ENCODE results near the gene PSMA4.
"Not testable (repeated sequence)": the region's sequence is repeated elsewhere in the genome, so short reads cannot be mapped to it uniquely, and the experiment has no call there.

Gene PSMA4

DNA sequence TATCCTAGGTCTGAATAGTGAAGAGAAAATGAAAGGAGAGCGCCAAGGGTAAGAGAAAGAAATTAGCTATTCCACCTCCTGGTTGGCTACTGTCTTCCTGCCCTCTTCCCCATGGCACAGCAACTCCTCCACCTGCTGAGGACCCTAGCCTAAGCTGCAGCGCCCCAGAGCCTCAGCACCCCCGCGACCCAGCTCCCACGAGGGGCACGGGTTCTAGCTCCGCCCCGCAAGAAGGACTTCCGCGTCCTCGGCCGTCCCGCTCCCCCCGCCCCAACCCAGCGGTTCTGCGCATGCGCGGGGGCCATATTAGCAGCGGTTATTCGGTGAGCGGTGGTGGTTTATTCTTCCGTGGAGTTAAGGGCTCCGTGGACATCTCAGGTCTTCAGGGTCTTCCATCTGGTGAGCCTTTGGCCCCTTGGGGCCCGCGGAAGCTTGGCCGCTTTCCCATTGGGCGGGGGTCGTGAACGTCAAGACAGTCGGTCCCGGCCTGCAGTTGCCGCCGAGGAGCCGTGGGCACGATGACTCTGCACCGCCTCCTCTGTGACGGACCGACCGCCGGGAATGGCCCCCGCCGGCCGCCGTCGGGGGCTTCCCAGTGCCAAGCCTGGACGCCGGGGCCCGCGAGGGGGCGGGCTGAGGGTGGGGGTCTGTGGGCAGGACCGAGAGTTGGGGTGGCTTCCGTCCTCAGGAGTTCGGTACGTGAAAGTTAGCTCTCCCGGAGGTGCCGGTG is at the start of gene PSMA4:
Gene PSMA4 (plus strand): TSS at position 304 of the 730 bp plus-strand sequence. CDS start 1,484 bp downstream, outside the sequence.
- peak; percentile 84 to 90 for DNase-seq

DNA sequence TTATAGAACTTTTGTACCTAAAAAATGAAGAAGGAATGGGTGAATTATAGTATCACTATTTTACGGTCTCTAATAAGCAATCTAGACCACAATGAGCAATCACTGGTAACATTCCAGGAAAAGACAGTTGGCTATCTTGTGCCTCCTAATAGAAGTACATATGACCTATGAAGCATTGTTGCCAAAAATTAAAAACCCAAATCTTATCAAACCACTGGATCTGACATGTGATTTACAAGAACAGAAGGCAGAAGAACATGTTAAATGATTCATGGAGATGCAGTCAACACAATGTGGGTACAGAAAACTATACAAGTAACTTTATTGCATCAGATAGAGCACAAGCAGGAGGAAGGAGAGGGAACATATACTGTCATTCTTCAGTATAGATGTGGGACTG is 47.4 kb upstream of the PSMA4 start:
- no peak for DNase-seq

DNA sequence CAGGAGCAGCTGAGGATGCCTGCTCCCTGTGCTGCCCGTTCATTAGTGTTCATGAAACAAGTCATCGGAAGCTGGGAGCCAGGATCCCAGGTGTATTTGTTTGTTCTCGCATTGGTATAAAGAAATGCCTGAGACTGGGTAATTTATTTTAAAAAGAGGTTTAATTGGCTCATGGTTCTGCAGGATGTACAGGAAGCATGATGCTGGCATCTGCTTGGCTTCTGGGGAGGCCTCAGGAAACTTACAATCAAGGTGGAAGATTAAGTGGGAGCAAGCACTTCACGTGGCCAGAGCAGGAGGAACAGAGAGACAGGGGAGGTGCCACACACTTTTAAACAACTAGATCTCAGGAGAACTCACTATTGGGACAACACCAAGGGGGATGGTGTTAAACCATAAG is 38.4 kb upstream of the PSMA4 start:
- no peak for DNase-seq

DNA sequence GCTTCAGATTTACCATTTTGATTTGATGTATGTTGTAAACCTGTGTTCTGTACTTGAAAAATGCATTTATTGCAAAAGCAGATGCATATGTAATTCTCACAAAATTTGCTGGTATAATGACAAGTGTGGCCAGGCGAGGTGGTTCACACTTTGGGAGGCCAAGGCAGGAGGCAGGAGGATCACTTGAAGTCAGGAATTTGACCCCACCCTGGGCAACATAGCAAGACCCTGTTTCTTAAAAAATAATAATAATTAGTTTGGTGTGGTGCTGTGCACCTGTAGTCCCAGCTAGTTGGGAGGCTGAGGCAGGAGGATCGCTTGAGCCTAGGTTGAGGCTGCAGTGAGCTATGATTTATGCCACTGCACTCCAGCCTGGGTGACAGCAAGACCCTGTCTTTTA is 37.6 kb upstream of the PSMA4 start:
- DNase-seq, result no peak

DNA sequence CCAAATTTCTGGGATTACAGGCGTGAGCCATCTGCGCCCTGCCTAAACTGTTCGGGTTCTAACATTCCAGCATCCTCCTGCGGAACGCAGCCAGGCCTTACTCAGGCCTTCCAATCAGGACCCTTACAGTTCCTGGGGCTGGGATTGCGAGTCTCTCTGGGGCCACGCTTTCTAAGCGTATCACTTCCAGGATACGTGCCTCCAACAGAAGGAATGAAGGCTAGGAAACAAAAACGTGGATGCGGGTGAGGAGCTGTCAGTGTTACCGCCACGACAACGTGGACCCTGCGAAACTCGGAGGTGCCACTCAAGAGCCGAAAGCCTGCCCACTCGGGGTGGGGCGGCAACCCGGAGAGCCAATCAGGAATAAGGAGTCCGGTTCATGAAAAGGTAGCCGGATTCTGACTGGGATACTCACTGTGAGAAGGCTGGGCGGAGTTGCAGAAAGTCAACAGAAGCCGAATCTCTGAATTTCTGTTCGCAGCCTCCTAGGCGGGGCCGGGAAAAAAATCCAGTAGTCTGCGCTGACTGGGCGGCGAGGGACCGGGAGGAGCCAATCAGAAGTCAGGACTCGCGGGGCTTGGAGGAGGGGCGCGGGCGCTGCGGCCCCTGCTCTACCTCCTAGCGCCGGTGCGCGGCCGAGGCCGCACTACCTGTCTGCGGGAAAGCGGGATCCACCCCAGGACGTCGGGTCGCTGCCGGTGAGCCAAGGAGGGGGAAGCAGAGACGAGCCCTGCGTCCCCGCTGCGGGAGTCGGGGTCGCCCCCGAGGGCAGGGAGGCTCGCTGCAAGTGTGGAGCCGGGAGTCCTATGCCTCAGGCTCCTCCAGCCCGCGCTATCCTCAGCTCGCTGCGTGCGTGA is 33.0 kb upstream of the PSMA4 start, which contains the start of gene HYKK:
Gene HYKK (plus strand): TSS at position 607 of the 860 bp plus-strand sequence. CDS start 5,512 bp downstream, outside the sequence.
- peak; percentile 98 for DNase-seq

DNA sequence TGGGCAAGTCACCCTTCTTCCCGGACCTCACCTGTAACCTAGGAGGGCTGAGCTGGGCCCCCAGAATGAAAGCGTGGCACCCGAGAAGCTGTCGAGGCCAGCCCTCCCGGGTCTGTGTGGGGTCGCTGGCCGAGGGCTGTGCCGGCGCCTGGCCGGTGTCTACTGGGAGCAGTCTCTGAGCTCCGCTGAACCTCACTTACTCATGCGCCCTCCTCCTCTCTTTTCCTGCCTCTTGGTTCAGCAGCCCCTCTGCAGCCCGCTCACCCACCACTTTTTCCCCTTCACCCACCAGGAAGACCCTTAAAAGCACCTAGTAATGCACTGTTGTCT is 32.4 kb upstream of the PSMA4 start:
- peak in 1 of 2 experiments; percentile 1 for DNase-seq

DNA sequence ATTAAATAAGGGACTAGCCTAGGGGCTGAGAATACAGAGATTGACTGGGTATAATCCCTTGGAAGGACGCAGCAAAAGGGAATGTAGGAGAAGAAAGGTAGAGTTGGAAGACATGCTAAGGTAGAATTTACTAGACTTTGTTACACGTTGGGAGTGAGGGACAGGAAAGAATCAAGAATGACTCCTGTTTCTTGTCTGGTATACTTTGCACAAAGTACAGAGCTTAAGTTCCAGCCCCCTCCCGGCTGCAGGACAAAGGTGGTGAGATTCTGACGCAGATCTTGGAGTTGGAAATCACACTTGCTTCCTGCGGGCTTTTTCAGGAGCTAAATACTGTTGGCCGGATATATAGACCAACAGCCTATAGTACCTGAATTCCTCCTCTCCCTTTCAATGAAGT is 32.0 kb upstream of the PSMA4 start:
- DNase-seq, result no peak

DNA sequence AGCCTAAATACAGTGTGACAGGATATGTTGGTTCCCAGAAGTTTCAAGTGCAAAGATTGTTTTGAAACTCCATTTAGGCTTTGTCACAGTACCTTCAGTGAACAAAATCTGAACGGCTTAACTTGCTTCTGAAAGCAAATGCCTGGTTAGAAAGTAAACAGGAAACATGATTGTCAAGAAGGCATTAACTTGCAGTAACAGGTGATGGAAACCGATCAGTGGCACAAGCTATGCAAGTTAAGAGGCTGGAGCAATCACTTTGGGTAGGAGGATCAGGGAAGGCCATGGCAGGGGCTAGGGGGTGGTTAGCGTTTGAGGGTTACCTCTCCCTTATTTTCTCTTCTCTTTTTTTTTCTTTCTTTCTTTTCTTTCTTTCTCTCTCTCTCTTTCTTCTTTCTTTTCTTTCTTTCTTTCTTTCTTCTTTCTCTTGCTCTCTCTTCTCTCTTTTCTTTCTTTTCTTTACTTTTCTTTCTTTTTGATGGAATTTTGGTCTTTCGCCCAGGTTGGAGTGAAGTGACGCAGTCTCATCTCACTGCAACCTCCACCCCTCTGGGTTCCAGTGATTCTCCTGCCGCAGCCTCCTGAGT is 30.4 kb upstream of the PSMA4 start:
- no peak for DNase-seq

DNA sequence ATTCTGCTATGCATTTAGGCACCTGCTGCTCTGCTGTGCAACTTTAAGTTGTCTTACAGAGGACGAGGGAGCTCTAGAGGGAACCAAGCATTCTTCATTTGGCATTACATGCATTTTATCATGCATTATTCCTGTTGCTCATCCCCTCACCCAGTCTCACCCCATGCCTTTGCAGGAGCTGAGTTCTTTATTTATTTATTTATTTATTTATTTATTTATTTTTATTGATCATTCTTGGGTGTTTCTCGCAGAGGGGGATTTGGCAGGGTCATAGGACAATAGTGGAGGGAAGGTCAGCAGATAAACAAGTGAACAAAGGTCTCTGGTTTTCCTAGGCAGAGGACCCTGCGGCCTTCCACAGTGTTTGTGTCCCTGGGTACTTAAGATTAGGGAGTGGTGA is 20.2 kb upstream of the PSMA4 start:
- not testable (repeated sequence) for DNase-seq

DNA sequence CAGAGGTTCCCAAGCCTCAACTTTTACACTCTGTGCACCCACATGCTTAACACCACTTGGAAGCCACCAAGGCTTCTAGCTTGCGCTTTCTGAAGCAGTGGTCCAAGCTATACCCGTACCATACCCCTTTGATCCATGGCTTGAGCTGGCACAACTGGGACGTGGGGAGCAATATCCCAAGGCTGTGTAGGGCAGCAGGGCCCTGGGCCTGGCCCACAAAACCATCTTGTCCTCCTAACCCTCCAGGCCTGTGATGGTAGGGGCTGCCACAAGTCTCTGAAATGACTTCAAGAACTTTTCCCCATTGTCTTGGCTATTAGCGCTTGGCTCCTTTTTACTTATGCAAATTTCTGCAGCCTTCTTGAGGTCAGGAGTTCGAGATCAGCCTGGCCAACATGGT is 16.0 kb upstream of the PSMA4 start:
- DNase-seq, result no peak

DNA sequence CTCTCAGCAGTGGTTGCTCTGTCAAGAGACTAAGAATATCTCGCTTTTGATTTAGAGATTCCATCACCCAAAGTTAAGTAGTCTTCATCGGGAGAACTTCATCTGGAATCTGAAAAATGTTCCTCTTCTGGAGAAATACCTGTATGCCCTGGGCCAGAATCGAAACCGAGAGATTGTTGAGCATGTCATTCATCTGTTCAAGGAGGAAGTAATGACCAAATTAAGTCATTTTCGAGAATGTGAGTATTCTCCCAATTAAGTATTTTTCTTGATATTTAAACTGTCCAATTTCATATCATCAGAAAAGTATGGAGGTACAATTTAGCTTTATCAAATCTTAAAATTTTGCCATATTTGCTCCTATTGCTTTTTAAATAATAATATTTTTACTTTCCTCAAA is 12.9 kb upstream of the PSMA4 start:
- DNase-seq, result no peak

DNA sequence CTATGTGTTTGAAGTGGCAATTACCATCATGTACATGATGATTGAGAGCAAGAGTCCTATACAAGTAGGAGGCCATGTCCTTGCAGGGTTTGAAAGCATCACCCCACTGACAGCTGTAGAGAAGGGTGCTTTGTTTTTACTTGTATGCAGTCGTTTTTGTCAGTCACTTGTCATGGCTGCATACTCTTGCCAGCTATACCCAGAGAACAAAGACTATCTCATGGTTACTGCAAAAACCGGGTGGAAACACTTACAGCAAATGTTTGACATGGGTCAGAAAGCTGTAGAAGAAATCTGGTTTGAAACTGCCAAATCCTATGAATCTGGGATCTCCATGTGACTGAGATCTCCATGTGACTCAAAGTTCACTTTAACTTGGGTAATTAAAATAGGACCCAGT is 6.9 kb upstream of the PSMA4 start:
- no peak for DNase-seq

DNA sequence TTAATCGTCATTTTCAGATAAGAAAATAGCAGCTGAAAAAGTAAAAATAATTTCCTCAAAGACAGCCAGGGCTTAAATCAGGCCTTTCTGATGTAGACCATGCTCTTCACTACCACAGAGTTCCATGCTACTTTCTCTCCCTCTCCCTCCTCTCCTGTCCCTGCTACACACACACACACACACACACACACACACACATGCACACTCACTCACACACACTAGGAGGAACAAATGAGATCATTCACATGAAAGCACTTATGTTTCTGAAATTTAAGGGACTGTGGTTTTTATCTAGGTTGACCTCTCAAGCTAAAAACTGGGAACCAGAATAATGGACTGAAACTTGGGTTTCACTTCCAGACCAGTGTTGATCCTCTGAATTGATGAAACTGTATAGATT is 4.1 kb upstream of the PSMA4 start:
- no peak for DNase-seq

DNA sequence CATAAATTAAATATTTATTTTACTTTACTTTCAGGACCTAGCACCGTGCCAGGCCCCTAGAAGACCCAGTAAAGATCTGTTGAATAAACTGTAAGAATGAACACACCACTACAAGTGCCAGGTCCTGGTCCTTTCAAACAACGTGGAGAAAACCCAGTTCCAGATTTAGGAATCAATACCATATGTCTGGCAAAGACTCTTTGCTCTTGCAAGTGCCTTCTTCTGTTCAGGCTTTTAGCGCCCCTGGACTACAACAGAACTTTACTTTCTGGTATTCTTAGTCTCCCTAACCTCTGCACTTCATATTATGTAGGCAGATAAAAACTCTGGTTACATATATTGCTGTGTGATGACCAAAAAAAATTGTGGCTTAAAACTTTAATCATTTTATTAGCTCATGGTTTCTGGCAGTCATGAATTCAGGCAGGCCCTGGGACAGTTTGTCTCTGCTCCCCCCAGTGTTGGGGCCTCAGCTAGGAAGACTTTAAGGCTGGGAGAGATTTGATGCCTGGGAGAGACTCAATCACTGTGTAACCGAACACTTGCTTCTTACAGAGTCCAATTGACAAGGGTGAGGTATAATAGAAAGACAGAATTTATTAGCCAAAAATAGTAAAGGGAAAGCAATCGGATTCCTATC is 2.9 kb upstream of the PSMA4 start:
- DNase-seq, result no peak

DNA sequence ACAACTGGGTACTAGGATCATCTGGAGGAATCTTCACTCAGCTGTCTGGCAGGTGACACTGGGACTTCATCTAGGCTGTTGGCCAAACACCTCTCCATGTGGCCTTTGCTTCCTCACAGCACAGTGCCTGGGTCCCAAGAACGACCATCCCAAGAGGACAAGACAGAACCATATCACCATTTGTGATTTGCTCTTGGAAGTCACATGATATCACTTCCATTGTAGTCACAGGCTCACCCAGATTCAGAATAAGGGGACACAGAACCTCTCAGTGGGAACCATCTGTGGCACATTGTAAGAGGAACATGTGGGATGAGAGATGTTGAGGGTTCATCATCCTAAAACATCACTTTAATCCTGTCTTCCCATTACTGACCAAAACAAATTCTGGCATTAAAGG is 1.9 kb upstream of the PSMA4 start:
- DNase-seq, result no peak

DNA sequence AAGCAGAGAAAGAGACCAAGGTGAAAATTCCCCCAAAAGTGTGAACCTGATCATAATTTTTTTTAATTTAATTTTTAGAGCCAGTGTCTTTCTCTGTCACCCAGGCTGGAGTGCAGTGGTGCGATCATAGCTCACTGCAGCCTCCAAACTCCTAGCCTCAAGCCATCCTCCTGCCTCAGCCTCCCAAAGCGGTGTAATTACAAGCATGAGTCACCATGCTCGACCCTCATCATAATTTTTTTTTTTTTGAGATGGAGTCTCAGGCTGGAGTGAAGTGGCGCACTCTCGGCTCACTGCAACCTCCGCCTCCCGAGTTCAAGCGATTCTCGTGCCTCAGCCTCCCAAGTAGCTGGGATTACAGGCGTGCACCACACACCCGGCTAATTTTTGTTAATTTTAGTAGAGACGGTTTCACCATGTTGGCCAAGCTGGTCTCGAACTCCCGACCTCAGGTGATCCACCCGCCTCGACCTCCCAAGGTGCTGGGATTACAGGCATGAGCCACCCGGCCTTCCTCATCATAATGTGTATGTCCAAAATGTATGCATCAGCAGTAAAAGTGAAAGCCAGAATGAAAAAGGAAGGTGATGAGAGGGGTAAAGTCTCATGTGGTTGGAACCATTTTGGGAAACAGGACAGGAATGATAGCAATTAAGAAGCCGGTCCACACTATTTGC is 642 bp upstream of the PSMA4 start:
- DNase-seq, result peak in 1 of 2 experiments; percentile 59

DNA sequence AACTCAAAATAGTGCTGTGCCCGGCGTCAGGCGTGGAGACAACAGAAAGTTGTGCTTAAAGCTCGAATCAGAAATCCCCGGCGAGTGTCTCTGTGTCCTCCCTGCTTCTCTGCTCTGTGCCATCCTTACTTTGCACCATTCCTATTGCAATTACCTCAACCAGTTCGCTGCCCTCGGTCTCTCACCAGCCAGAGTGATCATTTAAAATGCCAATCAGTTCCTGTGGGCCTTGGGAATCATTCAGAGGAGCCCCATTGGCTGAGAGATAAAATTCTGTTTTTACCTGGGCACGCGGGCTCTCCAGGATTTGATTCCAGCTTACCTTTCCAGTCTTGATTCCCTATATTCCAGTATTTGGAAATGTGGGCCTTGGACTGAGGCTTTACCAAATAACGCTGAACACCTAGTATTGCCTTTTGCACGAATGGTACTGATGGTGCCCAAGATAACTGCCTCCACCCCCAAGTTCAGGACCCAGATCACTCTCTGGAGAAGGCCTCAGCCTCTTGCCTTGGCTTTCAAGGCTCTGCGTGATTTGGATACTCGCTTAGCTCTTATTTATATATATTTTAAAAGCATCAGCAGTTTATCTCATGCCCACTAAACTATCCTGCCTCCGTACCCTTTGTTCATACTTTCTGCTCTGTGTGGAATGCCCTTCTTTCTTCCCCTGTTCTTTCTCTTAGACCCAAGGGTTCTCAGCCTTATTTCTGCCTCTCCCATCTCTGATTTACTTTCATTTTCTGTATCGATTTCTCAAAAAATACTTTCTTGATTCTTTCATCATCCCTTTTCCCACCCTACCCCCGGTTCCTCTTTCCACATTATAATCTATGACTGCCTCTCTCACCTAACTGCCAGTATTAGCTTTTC is 863 bp downstream of the PSMA4 start:
- DNase-seq, result no peak

DNA sequence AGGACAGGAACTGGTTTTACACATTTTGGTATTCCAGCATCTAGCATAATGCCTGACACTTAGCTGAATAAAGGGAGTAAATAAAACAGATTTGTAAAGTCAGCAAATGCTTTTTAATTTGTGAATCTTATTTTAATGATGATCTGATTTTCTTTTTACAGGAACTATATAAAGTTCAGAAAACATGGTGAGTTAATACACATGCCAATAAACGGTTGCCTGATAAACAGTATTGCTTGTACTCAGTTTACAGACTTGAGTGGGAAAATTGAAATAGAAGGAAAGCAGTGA is 1.4 kb downstream of the PSMA4 start:
- no peak for DNase-seq

DNA sequence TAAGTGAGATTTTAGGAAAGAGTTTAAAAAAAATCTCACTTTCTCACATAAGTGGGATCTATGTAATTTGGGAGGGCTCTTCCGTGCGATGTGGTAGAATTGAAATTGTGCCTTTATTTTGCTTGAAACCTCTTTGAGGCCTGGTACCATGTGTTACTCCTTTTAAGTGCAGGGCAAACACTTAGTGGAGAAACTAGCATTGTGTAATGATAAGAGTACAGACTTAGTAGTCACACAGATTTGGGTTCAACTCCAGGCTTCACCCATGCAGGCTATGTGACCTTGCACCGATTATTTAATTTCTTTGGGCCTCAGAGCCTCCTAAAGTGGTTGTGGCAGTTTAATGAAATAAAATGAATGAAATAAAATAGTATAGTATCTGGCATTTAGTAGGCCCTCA is 2.4 kb downstream of the PSMA4 start:
- DNase-seq, result no peak

DNA sequence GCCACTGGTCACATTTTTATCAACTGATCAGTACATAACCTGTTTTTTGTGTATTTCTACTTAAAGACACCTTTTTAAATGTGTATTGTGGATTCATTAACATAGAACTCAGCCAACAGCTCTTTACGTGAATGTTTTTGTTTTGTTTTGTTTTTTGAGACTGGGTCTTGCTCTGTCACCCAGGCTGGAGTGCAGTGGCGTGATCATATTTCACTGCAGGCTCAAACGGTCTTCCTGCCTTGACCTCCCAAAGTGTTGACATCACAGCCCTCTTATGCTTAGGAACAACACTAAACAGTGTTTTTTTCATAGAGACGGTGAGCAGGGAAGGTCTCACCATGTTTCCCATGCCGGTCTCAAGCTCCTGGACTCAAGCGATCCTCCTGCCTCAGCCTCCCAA is 9.9 kb downstream of the PSMA4 start:
- no peak for DNase-seq

DNA sequence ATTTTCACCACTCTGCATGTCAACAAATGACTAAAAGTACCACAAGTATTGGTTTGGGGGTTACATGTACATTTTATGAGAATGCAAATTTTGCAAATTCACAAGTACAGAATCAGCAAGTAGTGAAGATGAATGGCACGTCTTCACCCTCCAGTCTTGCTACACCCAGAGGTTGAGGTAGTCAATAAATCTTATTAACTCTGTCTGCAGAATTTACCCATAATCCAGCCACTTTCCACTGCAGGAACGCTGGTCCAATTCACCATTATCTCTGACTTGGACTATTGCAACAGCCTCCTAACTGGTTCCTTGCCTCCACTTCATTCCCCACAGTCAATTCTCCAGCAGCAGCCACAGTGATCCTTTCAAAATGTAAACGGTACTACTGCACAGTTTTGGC is 10.6 kb downstream of the PSMA4 start:
- DNase-seq, result no peak

DNA sequence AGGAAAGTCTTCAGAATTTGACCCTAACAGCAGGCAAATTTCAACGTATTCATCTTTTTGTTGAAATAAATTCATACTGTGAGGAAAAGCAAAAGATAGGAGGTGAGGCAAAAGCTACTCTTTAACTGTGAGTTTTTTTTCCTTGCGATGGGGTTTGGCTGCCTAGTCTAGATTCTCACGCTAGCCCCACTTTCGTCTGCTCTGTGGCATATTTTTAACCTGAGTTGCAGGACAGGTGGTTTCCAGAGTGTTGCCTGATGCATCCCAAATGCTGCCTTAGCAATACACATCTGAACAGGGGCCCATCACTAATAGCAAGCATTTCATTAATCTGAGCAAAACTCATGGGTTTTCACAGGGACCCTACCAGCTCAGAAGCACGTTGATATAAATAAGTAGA is 11.7 kb downstream of the PSMA4 start:
- DNase-seq, result no peak
